Measurements from ENCODE around the gene ZNF672.

The ZNF672 gene

DNA sequence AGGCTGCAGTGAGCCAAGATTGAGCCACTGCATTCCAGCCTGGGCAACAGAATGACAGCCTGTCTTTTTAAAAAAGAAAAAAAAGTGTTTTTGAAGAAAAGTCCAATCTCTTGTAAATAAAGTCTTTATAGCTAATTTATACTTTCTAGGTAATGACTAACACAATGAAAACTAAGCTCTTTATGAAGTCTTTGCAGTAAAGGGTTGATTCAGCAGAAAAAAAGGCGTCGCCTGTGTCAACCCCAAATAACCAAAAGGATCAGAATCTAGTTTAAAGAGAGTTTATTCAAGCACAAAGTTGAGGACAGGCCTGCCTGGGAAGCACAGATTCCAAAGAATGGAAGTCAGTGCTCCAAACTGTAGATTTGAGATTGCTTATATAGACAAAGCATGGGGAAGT is 53.7 kb downstream of the ZNF672 start:
- DNase-seq, result no peak

DNA sequence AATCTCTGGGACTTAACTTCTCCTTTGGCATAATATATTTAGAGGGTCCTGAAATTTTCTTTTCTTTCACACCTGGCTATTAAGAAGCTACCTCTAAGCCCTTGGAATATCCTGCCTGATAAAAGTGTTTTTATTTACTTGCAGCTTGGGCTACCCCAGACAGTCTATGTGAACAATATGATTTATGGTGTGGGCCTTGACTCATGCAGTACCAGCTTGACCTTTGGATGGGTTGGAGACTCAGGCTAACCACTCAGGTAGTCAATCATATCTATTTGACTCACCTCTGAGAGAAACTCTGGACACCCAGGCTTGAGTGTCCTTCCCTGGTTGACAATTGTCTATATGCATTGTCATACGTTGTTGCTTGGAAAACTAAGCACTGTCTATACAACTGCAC is 54.6 kb downstream of the ZNF672 start:
- DNase-seq, result no peak

DNA sequence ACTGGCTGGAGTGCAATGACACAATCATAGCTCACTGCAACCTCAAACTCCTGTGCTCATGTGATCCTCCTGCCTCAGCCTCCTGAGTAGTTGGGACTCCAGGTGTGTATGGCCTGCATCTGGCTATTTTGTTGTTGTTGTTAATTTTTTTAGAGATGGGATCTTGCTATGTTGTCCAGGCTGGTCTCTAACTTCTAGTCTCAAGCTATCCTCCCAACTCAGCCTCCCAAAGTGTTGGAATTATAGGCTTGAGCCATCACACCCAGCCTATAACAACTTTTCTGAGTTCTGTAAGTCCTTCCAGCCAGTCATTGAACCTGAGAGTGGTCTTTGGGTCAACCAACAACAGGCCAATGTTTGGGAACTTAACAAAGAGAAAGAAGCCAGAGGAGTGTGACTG is 56.8 kb downstream of the ZNF672 start:
- no peak for DNase-seq

DNA sequence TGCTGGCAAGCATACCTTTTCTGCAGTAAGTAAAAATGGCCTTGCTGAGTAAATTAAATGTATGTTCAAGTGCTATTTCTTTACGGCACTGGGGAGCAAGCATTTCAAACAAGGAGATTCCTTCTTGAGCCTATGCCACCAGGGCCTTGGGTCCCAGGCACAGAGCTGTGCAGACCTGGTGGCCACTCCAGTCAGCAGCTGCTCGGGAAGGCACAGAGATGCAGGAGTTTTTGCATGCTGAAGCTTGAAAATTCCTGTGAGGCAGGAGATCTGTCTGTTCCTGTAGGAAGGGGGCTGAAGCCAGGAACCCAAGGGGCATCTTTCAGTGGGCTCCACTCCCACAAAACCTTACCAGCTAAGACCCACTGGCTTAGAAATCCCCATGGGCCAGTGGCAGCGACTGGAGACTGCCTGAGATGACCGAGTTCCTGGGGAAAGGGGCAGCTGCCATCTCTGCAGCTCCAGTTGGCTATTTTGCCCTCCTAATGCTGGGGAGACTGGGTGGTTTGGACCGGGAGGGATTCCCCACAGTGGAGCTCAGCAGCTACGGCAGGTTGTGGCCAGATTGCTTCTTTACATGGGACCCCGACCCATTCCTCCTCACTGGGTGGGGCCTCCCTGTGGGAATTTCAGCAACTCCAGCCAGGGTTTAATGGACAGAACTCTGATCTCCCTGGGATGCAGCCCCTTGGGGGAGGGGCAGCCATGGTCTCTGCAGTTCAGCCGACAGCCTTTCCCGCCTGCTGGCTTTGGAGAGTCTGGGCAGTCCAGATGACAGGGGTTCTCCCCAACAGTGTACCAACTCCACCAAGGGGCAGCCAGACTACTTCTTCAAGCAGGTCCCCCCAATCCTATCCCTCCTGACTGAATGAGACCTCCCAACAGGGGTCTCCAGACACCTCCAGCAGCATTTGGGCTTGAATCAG is 59.7 kb downstream of the ZNF672 start:
- DNase-seq, result no peak
